HT1080 (cell line): ENCODE measurements around the gene SHROOM2. TPM values are rescaled to one million over a fixed set of nuclear protein-coding genes. Genes with fewer than 3 reads are reported as not detected.
"Not testable (repeated sequence)": the region's sequence is repeated elsewhere in the genome, so short reads cannot be mapped to it uniquely, and the experiment has no call there.

ENCODE experiments used
- DNase-seq: peaks from one replicate; pipeline ENCODE4 v3.0.0-alpha.2; 2015; ENCODE audit warnings: low read depth
- total RNA-seq: library from RNA; depleted of rRNA; stranded (reverse); fragments of >200 nt; shearing (Covaris generic); gene quantifications from 2 replicates; pipeline ENCODE4 v1.2.3, GENCODE V29; 2014

The SHROOM2 gene
- total RNA-seq, 1 experiment from 2014 or later, result 3.2 TPM

GRCh38 chrX:9825966-9826365, 39.7 kb downstream of the SHROOM2 start:
- DNase-seq, result no peak

- DNase-seq, result peak; percentile 94
Observed at GRCh38 chrX:9829308-9830267, 43.4 kb downstream of the SHROOM2 start.

GRCh38 chrX:9832811-9833210, 46.6 kb downstream of the SHROOM2 start:
- peak; percentile 3 for DNase-seq

GRCh38 chrX:9835585-9836210, 49.5 kb downstream of the SHROOM2 start:
- no peak for DNase-seq

GRCh38 chrX:9842541-9842940, 56.3 kb downstream of the SHROOM2 start:
- DNase-seq, result peak; percentile 68

GRCh38 chrX:9844936-9845577, 58.8 kb downstream of the SHROOM2 start:
- DNase-seq, result no peak

- no peak for DNase-seq
Observed at GRCh38 chrX:9845578-9845952, 59.3 kb downstream of the SHROOM2 start.

GRCh38 chrX:9846631-9847030, 60.4 kb downstream of the SHROOM2 start:
- no peak for DNase-seq

GRCh38 chrX:9847071-9847470, 60.8 kb downstream of the SHROOM2 start:
- peak; percentile 71 for DNase-seq

- DNase-seq, result no peak
Observed at GRCh38 chrX:9848718-9849479, 62.7 kb downstream of the SHROOM2 start.

- no peak for DNase-seq
Observed at GRCh38 chrX:9851890-9852289, 65.7 kb downstream of the SHROOM2 start.

GRCh38 chrX:9853307-9853706, 67.1 kb downstream of the SHROOM2 start:
- no peak for DNase-seq

- peak; percentile 24 for DNase-seq
Observed at GRCh38 chrX:9855561-9856283, 69.5 kb downstream of the SHROOM2 start.

- DNase-seq, result no peak
Observed at GRCh38 chrX:9856588-9856987, 70.4 kb downstream of the SHROOM2 start.

GRCh38 chrX:9857575-9858474, 71.6 kb downstream of the SHROOM2 start:
- DNase-seq, result no peak

GRCh38 chrX:9858684-9859083, 72.5 kb downstream of the SHROOM2 start:
- DNase-seq, result not testable (repeated sequence)

- peak; percentile 47 for DNase-seq
Observed at GRCh38 chrX:9859711-9860555, 73.7 kb downstream of the SHROOM2 start.

GRCh38 chrX:9860826-9861225, 74.6 kb downstream of the SHROOM2 start:
- no peak for DNase-seq

GRCh38 chrX:9861711-9862110, 75.5 kb downstream of the SHROOM2 start:
- DNase-seq, result no peak
